HPDE6-E6E7 (cell line): ENCODE data around the gene CDKAL1.
"Not testable (repeated sequence)": the region's sequence is repeated elsewhere in the genome, so short reads cannot be mapped to it uniquely, and the experiment has no call there.

Source experiments
- DNase-seq: peaks from one replicate; pipeline ENCODE4 v3.0.0; 2011; ENCODE audit warnings: missing footprints; ENCODE audit errors: extremely low spot score

CDKAL1 gene

DNA sequence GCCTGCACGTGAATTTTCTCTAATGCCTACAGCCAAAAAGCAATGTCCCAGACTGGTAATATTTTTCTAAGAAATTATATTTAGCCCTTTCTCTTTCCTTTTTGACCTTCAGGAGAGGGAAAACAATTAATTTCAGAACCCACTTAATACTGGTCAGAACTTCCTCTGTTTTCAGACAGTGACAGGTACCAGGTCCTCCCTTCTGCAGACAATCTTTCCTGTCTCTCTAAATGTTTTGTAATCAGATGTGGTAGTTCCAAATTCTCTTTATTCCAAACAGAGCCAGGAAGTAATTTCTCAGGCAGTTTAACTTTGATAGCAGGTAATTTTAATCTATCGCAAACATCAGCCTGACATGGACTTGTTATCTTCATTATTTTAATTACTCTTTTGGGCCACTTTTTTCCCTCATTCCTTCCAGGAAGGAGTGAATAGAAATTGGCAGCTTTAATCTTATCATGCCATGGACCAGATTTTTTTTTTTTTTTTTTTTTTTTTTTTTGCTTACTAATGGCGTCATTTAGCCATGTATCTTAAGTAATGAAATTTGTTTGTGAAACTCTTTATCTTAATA, 710.7 kb downstream of the CDKAL1 start:
- no peak for DNase-seq

DNA sequence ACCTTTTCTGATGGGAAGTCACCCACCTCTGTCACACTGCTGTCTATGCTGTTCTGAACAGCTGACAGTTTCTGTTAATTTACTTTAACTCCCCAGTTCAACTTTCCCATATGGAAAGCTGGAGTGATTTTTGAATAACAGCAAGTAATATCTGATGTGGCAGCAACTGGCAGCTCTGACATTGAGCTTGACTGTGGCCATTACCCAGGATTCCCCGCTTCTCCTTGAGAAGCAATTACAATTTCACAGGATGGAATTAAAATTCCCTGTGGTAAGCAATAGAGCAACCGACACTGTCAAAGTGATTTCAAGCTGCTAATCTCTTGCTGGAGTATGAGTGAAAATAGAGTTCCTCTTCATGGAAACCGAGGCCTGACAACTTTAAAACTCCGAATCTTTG, 711.2 kb downstream of the CDKAL1 start:
- no peak for DNase-seq

DNA sequence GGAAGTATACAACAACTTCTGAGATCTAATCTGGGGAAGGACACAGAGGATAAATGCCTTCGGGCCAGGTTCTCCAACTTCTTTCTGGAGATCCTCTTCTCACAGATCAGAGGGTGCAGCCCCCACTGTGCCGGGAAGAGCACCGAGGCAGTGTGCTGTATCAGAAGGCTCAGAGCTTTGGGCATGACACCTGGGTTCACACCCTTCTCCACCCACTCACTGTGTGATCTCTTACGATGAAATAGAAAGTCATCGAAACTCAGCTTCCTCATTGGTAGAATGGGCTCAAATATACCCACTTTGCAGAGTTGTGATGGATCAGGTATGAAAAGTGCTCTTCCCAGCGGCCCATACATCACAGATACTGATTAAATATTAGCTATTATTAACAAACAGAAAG, 711.8 kb downstream of the CDKAL1 start:
- DNase-seq: no peak

DNA sequence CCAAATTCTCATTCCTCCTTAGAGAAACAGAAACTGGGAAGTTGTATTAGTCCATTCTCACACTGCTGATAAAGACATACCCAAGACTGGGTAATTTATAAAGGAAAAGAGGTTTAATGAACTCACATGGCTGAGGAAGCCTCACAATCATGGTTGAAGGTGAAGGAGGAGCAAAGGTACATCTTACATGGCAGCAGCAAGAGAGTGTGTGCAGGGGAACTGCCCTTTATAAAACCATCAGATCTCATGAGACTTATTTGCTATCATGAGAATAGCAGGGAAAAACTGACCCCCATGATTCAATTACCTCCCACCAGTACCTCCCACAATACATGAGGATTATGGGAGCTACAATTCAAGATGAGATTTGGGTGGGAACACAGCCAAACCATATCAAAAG, 720.2 kb downstream of the CDKAL1 start:
- DNase-seq: not testable (repeated sequence)

DNA sequence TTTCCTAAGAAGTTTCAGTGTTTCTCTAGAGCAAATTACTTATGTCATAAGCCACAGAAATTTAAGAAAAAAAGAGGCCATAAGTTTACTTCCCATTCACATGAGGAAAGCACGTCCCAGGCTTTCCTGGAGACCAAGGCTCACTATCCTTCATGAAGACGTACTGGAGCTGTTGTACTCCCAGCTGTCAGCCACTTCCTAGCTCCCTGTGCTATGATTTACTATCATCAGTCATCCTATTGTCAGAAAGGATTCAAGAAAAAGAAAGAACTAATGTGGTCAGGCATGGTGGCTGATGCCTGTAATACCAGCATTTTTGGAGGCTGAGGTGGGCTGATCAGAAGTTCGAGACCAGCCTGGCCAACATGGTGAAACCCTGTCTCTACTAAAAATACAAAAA, 721.9 kb downstream of the CDKAL1 start:
- no peak for DNase-seq

DNA sequence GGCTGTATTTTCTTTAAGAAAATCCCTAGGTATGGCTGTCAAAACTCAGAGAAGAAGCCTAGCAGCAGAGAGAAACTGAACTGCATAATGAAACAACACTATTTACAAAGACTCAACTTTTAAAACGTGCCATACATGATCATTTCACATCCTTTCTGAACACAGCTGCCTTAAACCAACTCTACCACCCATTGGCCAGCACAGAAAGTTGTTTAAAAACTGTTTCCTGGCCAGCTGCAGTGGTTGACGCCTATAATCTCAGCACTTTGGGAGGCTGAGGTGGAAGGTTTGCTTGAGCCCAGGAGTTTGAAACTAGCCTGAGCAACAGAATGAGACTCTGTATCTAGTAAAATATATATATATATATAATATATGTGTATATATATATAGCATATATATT, 722.9 kb downstream of the CDKAL1 start:
- no peak for DNase-seq

DNA sequence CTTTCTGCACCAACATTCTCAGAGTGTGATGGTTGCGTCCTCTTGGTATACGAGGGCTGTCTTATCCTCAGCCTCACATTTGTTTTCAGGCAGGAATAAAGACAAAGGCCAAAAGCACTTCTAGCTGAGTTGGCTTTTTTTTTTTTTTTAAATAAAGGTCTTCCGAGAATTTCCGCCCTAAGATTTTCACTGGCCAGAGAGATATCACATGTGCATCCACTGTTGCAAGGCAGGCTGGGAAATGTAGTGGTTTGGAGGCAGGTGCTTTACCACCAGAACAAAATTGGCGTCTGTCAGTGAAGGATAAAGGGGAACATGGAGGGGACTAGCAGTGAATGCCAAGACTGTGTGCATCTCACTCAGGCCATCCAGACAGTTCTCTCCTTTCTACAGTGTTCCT, 724.4 kb downstream of the CDKAL1 start:
- DNase-seq: no peak

DNA sequence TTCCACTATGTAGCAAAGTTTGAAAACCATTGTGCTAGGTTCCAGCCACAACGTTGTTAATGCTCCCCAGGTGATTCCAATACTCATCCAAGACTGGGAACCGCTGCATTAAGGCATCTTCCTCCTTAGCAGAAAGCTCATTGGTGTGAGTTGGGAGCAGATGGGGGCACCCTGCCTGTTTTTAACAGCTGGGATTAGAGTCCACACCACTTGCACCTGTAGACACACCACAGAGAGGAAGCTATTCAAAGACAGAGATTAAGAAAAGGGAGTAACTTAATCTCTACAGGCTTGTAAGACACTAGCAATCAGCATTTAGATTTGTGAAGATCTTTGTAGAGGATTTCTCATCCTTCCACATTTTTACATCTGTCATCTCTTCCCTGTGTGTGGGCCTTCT, 725.4 kb downstream of the CDKAL1 start:
- DNase-seq: no peak

DNA sequence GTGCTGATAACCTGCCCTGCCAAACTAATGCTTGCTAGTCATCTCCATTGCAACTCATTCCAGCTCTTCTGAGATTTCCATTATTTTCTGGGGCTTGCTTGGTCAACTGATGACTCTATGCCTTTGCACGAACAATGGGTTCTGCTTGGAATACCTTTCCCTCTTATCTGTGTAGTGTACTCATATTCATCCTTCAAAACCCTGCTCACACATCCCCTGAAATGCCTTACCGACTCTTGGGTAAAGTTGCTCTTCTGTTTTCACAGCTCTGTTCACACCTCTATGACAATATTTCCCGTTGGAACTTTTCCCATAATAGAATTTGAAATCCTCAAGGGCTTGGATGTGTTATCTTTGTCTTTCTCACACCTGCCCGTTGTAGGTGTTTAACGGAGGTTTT, 728.2 kb downstream of the CDKAL1 start:
- no peak for DNase-seq

DNA sequence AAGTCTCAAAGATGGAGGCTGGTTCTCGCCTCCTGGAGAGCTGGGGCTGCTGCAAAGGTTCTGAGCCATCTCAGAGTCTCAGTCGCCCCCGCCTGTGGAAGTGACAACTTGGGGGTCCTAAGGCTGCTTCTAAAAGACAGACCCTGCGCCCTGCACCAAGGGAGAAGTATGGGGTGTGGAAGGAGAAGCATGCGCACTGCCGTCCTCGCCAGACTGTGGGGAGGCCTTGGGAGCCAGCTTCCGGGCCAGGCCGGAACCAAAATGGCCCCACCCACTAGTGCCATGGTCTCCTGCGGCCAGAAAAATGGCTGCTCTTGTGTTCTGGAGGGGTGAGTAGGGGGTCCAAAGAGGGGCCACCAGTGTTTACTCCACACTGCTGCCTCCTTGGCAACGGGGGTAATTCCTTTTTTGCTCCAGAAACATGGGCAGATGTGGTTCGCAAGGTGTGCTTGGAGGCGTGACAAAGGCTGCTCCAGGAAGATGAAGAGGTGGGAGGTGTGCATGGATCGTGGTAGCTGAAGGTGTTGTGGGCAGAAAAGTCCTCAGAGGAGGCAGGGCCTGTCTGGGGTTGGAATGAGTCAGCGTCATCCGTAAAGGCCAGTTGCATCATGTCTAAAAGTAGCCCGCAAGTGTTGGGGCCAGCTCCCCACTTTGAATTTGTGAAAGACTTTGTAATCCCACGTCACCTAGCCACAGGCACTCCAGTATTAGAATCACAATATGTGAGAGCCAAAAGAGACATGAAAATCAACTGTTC, 729.5 kb downstream of the CDKAL1 start:
- DNase-seq: peak; percentile 89

DNA sequence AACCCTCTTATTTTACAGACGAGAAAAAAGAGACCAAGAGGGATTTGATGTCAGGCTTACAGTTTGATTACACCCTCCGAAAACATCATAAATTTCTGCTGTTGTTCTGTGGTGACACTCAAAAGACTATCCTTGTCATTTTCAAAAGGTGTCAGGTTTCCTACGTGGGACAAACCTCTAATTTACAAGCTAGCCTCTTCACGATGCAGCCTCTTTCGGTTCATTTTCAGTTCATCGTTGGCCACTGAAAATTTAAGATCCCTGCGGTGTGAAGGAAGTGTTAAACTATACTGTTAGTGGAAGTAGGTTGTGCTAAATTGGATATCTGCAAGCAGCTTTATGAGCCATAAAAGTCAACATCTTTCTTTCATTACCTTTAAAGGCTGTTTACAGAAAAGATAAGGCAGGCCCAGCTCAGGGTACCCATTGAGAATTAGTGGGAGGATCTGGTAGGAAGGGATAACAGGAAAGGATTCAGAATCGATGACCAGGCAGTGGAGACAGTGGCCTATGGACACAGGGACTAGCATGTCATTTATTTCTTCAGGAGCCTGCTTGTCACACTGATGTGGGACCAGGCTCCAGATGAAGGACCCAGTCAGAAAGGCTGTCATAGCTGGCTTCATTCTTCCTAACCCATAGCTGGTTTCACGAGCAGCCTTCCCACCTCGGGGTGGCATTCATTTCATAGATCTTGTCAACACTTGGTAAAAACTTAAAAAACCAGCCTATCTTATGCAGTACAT, 730.2 kb downstream of the CDKAL1 start:
- no peak for DNase-seq

DNA sequence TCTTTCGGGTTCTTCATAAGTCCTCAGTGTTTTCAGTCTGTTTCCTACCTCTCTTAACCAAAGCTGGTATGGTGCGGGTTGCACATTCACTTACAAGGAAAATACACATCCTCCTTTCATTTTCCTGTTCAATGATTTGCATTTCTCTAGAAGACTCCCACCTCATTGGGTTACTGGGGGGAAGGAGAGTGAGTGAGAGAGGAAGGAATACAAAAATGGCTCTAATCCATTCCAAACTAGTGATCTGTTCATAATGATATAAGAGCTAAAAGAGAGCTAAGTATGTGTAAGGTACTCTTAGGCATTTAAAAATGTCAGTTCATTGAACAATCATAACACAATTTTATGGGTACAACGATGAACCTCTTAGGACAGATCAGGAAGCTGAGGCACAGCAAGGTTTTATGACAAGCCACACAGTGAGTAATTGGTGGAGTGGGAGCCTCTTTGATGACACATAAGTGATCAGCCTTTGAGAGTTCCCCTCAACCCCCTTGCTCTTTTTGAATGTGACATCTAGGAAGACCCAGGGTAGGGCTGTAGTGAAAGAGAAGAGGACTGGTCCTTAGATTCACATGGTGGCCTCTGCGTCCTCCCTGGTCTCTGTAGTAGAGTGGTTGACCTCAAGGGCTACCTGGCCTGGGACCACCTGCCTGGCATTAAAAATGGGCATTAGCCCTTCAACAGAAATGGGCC, 730.9 kb downstream of the CDKAL1 start:
- DNase-seq: no peak

DNA sequence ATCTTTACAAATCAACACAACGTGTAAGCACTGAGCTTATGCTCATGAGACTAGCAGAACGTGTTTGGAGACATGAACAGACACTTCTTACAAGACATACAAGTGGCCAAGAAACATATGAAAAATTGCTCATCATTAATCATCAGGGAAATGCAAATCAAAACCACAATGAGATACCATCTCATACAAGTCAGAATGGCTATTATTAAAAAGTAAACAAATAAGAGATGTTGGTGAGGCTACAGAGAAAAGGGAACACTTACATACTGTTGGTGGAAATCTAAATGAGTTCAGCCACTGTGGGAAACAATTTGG, 731.4 kb downstream of the CDKAL1 start:
- peak; percentile 37 for DNase-seq

DNA sequence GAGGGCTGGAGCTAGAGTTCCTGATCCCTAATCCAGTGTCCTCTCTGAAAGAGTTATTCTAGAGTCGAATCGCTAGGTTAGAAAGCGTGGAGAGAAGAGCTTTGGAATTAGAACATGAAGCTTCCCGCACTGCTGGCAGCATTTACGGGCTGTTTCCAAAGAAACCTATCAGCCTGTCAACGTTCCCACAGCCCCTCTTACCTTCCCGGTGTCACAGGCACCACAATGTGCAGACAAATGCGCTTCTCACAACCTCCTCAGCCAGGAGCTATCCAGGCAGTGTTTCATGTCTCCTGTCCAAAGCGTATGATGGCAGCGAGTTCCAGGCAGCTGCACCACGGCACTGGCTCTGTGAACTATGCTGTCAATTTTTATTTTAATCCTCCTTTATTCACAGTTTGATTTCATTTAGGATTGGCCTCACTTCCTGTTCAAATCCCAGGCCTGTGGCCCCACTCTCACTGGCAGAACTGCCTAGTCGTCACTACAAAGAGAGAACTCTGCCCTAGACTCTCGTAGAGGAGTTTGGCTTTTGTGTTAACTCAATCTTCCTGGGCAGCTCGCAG, 736.5 kb downstream of the CDKAL1 start:
- no peak for DNase-seq

DNA sequence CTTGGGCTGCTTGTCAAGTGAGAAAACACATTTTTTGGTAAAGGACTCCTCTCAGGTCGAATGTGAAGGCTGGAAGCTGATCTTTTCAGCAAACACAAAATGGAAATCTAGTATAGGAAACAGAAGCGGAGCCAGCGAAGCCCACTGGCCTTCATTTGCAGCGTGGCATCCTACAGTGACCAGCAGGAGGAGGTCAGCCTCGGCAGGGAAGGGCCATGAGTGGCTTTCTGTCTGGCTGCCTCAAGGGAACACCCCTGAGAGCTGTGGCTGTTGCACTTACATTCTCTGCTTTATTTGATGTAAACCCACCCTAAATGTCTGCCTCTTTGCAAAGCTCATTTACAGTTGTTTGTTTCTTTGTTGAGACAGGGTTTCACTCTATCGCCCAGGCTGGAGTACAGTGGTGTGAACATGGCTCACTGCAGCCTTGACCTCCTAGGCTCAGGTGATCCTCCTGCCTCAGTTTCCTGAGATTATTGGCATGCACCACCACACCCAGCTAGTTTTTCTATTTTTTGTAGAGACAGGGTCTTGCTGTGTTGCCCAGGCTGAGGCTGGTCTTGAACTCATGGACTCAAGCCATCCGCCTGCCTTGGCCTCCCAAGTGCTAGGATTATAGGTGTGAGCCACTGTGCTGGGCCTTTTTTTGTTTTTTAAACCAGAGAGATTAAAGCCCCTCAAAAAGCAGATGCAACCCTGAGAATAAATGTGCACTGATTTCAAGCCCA, 737.3 kb downstream of the CDKAL1 start:
- DNase-seq: no peak

DNA sequence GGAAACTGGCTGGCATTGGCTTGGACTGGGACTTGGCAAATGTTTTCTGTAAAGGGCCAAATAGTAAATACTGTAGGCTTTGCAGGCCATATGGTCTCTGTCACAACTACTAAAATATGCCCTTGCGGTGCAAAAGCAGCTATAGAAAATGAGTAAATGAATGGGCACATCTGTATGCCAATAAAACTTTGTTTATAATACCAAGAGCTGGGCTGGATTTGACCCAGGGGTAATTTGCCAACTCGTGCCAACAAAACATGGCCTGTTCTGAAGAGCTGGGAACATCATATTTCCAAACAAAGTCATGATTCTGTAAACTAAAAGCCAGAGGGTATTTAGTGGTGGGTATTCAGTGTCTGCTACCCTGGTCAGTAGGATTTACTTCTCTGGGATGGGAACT, 739.2 kb downstream of the CDKAL1 start:
- no peak for DNase-seq

DNA sequence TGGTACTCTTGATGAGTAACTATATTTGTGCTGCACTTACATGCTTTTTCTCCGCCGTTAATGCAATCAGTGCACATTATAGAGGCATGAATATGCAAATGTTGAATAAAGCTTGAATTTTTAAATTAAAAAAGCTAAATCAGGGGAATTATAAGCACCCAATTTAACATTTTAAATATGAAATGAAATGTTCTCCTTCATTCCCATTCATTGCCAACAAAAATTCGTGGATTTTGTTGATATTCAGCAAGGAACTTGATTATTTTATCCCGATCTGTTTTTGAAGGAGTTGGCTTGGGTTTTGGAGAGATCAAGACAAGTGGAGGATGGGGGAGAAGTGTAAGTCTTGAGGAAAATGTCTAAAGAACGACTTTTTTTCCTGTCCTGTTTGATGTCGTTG, 740.6 kb downstream of the CDKAL1 start:
- no peak for DNase-seq

DNA sequence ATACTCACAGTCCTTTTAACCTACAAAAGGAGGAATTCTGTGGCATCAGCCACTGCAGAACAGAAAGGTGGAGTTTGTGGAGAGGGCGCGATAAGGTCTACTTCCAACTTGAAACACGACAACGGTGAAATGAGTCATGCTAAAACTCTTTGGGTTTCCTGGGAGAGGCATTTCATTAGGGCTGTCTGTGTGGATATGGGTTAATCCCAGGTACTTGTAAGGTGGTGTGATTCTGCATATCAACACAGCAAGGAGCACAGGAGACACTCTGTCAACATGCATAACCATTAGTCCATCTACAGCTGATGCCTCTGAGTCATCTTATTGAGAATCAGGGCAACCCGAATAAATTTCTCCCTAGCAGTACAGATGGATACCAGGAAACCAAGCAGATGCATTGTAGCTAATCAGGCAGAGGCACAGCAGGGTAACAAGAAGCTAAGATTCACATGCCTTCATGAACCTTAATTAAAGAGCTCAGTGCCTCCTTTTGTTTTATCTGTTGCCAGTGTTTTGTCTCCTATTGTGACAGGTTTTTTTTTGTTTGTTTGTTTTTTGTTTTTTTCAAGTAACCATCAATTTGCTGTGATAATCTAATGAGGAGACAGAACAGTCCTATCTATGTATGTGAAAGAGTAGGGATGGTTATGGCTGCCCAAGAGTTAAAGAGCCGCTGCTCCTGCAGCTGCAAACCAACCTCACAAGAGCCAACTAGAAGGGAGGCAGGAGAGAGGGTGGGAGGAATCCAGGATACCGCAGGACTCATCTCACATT, 743.5 kb downstream of the CDKAL1 start:
- DNase-seq: peak; percentile 32

DNA sequence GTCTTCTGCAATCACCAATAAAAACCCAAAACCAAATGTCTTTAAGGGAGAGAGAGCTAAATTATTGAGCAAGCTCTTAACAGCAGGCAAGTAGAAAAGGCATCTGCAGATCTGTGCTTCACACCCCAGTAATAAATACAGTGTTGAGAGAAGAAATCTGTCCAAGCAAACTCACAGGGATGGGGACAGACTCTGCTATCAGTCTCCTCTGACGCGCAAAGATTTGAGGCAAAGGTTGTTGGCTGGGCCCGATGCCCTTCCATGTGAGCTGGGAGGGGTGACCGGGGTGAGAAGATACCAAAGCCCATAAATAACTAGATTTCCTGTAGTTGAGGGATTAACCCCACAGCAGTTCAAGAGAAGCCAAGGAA, 744.1 kb downstream of the CDKAL1 start:
- DNase-seq: no peak

DNA sequence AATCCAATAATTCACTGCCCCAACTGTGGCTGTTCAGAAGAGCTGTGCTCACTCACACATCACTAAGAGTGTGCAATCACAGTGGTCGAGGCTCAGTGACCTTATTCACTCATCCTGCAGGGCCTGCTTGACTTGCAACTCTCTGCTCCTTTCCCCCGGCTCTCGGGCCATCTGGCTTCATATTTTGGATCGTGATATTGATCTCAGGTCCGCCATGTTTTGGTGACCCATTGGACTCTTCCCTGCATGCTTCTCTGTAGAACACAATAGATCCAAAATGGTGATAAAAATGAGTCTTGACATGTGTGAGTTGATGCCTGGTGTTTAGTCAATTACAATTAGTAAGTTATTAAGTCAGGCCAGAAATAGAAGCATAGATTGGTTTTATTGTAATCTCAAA, 745.4 kb downstream of the CDKAL1 start:
- no peak for DNase-seq

DNA sequence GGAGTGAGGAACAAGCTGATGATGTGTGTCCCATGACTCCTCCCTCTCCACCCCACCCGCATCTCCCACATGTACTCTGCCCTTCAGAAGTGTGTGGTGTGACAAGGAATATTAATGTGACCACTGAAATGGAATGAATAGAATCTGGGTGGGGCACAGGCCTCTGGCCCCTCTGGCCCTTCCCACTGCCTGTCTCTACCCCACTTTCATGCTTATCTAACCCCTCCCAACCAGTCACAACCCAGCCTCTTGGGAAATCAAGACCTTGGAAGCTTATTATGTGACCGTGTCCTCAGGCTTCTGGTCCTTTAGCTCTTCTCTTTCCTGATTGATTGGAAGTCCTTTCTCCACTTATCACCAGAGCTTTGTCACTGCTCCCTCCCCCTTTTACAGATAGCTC, 747.1 kb downstream of the CDKAL1 start:
- no peak for DNase-seq
